HEK293 (cell line): ENCODE measurements around the gene CDK4.

Experiments
- FEZF1 ChIP-seq: fragments of 450-650 bp; formaldehyde crosslinking; IDR thresholded peaks from 2 replicates; pipeline ENCODE4 v1.5.1; 2016; ENCODE audit warnings: missing biosample characterization, missing genetic modification characterization
- GLI2 ChIP-seq: fragments of 450-650 bp; formaldehyde crosslinking; IDR thresholded peaks from 2 replicates; pipeline ENCODE4; 2017; ENCODE audit warnings: missing biosample characterization, missing genetic modification characterization, low read depth, borderline replicate concordance
- GLI4 ChIP-seq: fragments of 450-650 bp; formaldehyde crosslinking; IDR thresholded peaks from 2 replicates; pipeline ENCODE4 v1.5.1; 2016; ENCODE audit warnings: missing biosample characterization, missing genetic modification characterization
- HOXC10 ChIP-seq: sonication (generic); formaldehyde crosslinking; IDR thresholded peaks from 2 replicates; pipeline ENCODE4 v1.8.1; 2023; ENCODE audit warnings: mild to moderate bottlenecking, missing genetic modification reagents
- IKZF3 ChIP-seq: fragments of 450-650 bp; IDR thresholded peaks from 2 replicates; pipeline ENCODE4 v1.5.0; 2018; ENCODE audit warnings: missing biosample characterization, mild to moderate bottlenecking, missing genetic modification characterization, moderate library complexity
- KLF7 ChIP-seq: fragments of 450-650 bp; formaldehyde crosslinking; IDR thresholded peaks from 2 replicates; pipeline ENCODE4 v1.5.1; 2016; ENCODE audit warnings: missing biosample characterization, missing genetic modification characterization, borderline replicate concordance
- OSR2 ChIP-seq: fragments of 450-650 bp; formaldehyde crosslinking; IDR thresholded peaks from 2 replicates; pipeline ENCODE4 v1.5.1; 2016; ENCODE audit warnings: missing biosample characterization, missing genetic modification characterization
- ZBTB48 ChIP-seq: fragments of 450-650 bp; formaldehyde crosslinking; IDR thresholded peaks from 2 replicates; pipeline ENCODE4 v1.5.1; 2016; ENCODE audit warnings: missing biosample characterization, missing genetic modification characterization
- ZFP37 ChIP-seq: fragments of 450-650 bp; formaldehyde crosslinking; IDR thresholded peaks from 2 replicates; pipeline ENCODE4 v1.5.1; 2016; ENCODE audit warnings: missing biosample characterization, missing genetic modification characterization
- ZFP41 ChIP-seq: fragments of 450-650 bp; formaldehyde crosslinking; IDR thresholded peaks from 2 replicates; pipeline ENCODE4 v1.5.1; 2016; ENCODE audit warnings: missing biosample characterization, missing genetic modification characterization, borderline replicate concordance
- ZNF10 ChIP-seq: fragments of 450-650 bp; formaldehyde crosslinking; IDR thresholded peaks from 2 replicates; pipeline ENCODE4 v1.5.1; 2017; ENCODE audit warnings: missing biosample characterization, missing genetic modification characterization
- ZNF140 ChIP-seq: fragments of 450-650 bp; formaldehyde crosslinking; IDR thresholded peaks from 2 replicates; pipeline ENCODE4 v1.5.1; 2016; ENCODE audit warnings: missing biosample characterization, missing genetic modification characterization
- ZNF239 ChIP-seq: fragments of 450-650 bp; formaldehyde crosslinking; IDR thresholded peaks from 2 replicates; pipeline ENCODE4 v1.5.1; 2016; ENCODE audit warnings: missing biosample characterization, missing genetic modification characterization
- ZNF311 ChIP-seq: fragments of 450-650 bp; formaldehyde crosslinking; IDR thresholded peaks from 2 replicates; pipeline ENCODE4 v1.5.1; 2017; ENCODE audit warnings: missing biosample characterization, missing genetic modification characterization, borderline replicate concordance
- ZNF324 ChIP-seq: fragments of 450-650 bp; formaldehyde crosslinking; IDR thresholded peaks from 2 replicates; pipeline ENCODE4 v1.5.1; 2016; ENCODE audit warnings: missing biosample characterization, missing genetic modification characterization
- ZNF37A ChIP-seq: fragments of 450-650 bp; IDR thresholded peaks from 2 replicates; pipeline ENCODE4 v1.5.1; 2018; ENCODE audit warnings: missing biosample characterization, missing genetic modification characterization
- ZNF394 ChIP-seq: fragments of 450-650 bp; formaldehyde crosslinking; IDR thresholded peaks from 2 replicates; pipeline ENCODE4 v1.5.1; 2016; ENCODE audit warnings: missing biosample characterization, missing genetic modification characterization, mild to moderate bottlenecking, moderate library complexity, borderline replicate concordance
- ZNF529 ChIP-seq: fragments of 450-650 bp; formaldehyde crosslinking; IDR thresholded peaks from 2 replicates; pipeline ENCODE4 v1.5.1; 2017; ENCODE audit warnings: missing genetic modification characterization, missing biosample characterization; ENCODE audit not compliant: insufficient replicate concordance
- ZNF561 ChIP-seq: fragments of 450-650 bp; IDR thresholded peaks from 2 replicates; pipeline ENCODE4 v1.5.1; 2018; ENCODE audit warnings: missing biosample characterization, missing genetic modification characterization, borderline replicate concordance
- ZNF585B ChIP-seq: fragments of 450-650 bp; formaldehyde crosslinking; IDR thresholded peaks from 2 replicates; pipeline ENCODE4 v1.5.1; 2016; ENCODE audit warnings: missing biosample characterization, missing genetic modification characterization
- ZNF600 ChIP-seq: fragments of 450-650 bp; formaldehyde crosslinking; IDR thresholded peaks from 2 replicates; pipeline ENCODE4 v1.5.1; 2016; ENCODE audit warnings: missing biosample characterization, missing genetic modification characterization
- ZNF610 ChIP-seq: fragments of 450-650 bp; formaldehyde crosslinking; IDR thresholded peaks from 2 replicates; pipeline ENCODE4 v1.5.1; 2016; ENCODE audit warnings: missing biosample characterization, missing genetic modification characterization, borderline replicate concordance
- ZNF626 ChIP-seq: fragments of 450-650 bp; sonication (Bioruptor Pico); formaldehyde crosslinking; IDR thresholded peaks from 2 replicates; pipeline ENCODE4 v1.5.1; 2018; ENCODE audit warnings: missing biosample characterization, missing genetic modification characterization, inconsistent platforms
- ZNF791 ChIP-seq: fragments of 450-650 bp; formaldehyde crosslinking; IDR thresholded peaks from 2 replicates; pipeline ENCODE4 v1.5.1; 2016; ENCODE audit warnings: missing biosample characterization, missing genetic modification characterization
- ZNF830 ChIP-seq: fragments of 450-650 bp; IDR thresholded peaks from 2 replicates; pipeline ENCODE4 v1.5.0; 2018; ENCODE audit warnings: missing biosample characterization, missing genetic modification characterization, low read depth, mild to moderate bottlenecking, moderate library complexity
- TF ChIP-seq, protein P1 (sequence below): fragments of 450-650 bp; formaldehyde crosslinking; IDR thresholded peaks from 2 replicates; pipeline ENCODE4 v1.5.1; 2016; ENCODE audit warnings: missing biosample characterization, missing genetic modification characterization, borderline replicate concordance
- TF ChIP-seq, protein P2 (sequence below): fragments of 450-650 bp; formaldehyde crosslinking; IDR thresholded peaks from 2 replicates; pipeline ENCODE4 v1.5.1; 2016; ENCODE audit warnings: missing biosample characterization, missing genetic modification characterization
- TF ChIP-seq, protein P3 (sequence below): fragments of 450-650 bp; formaldehyde crosslinking; IDR thresholded peaks from 2 replicates; pipeline ENCODE4 v1.5.1; 2016; ENCODE audit warnings: missing biosample characterization, missing genetic modification characterization
- TF ChIP-seq, protein P4 (sequence below): fragments of 450-650 bp; formaldehyde crosslinking; optimal IDR thresholded peaks from 2 replicates; pipeline ENCODE3; 2016; ENCODE audit warnings: missing biosample characterization, mild to moderate bottlenecking, missing genetic modification characterization
- TF ChIP-seq, protein P5 (sequence below): fragments of 450-650 bp; formaldehyde crosslinking; IDR thresholded peaks from 2 replicates; pipeline ENCODE4 v1.5.1; 2016; ENCODE audit warnings: missing biosample characterization, missing genetic modification characterization

The CDK4 gene

DNA sequence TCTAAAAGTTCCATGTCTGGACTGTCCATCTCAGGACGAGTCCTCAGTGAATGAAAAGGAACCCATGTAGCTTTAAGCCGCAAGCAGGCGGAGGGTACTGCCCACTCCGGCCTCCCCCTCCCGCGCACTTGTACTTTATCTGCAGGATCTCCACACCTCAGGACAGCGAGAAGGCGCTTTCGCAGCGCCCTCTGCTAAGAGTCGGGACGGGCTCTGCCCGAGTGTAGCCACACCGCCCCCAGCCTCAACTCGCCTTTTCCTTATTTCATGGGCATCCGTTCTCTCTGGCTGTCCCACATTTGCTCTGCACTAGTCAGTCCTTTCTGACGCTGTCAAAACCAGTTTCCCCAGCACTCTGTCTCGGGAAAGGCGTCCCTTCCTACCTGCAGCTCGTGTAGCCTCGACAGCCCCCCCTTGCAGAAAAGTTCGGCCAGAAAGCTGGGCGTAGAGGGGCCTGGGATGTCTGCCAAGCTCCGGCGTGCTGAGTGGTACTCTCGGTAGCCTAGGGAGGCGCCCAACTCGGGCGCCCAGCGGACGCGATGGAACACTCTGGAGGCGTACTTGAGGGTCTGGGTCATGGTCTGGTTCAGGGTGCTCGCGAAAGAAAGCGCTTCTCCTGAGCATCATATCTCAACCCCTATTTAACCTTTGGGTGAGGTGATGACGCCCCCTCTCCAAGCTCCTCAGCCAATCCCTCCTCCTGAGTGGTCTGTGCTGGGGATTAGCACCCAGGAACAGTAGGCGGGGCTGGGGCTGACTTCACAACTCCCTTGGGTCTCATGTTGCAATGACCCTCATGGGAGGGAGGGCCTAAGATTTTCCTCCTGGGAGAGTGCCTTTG lies 14.6 kb upstream of the CDK4 start, which contains the start of gene CYP27B1 (continued):
- TF ChIP-seq HOXC10 (CRISPR knock-in tag): no peak
- TF ChIP-seq, protein P1, sequence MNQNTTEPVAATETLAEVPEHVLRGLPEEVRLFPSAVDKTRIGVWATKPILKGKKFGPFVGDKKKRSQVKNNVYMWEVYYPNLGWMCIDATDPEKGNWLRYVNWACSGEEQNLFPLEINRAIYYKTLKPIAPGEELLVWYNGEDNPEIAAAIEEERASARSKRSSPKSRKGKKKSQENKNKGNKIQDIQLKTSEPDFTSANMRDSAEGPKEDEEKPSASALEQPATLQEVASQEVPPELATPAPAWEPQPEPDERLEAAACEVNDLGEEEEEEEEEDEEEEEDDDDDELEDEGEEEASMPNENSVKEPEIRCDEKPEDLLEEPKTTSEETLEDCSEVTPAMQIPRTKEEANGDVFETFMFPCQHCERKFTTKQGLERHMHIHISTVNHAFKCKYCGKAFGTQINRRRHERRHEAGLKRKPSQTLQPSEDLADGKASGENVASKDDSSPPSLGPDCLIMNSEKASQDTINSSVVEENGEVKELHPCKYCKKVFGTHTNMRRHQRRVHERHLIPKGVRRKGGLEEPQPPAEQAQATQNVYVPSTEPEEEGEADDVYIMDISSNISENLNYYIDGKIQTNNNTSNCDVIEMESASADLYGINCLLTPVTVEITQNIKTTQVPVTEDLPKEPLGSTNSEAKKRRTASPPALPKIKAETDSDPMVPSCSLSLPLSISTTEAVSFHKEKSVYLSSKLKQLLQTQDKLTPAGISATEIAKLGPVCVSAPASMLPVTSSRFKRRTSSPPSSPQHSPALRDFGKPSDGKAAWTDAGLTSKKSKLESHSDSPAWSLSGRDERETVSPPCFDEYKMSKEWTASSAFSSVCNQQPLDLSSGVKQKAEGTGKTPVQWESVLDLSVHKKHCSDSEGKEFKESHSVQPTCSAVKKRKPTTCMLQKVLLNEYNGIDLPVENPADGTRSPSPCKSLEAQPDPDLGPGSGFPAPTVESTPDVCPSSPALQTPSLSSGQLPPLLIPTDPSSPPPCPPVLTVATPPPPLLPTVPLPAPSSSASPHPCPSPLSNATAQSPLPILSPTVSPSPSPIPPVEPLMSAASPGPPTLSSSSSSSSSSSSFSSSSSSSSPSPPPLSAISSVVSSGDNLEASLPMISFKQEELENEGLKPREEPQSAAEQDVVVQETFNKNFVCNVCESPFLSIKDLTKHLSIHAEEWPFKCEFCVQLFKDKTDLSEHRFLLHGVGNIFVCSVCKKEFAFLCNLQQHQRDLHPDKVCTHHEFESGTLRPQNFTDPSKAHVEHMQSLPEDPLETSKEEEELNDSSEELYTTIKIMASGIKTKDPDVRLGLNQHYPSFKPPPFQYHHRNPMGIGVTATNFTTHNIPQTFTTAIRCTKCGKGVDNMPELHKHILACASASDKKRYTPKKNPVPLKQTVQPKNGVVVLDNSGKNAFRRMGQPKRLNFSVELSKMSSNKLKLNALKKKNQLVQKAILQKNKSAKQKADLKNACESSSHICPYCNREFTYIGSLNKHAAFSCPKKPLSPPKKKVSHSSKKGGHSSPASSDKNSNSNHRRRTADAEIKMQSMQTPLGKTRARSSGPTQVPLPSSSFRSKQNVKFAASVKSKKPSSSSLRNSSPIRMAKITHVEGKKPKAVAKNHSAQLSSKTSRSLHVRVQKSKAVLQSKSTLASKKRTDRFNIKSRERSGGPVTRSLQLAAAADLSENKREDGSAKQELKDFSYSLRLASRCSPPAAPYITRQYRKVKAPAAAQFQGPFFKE (tag by site-specific recombination): no peak
- TF ChIP-seq FEZF1 (tag by site-specific recombination): no peak
- TF ChIP-seq OSR2 (tag by site-specific recombination): peak; percentile 69
- peak; percentile 82; the same call in 1 of the 2 replicates for TF ChIP-seq IKZF3 (tag by site-specific recombination)
- peak; percentile 60; the same call in 1 of the 2 replicates for TF ChIP-seq ZNF394 (tag by site-specific recombination)
- no peak for TF ChIP-seq ZNF830 (tag by site-specific recombination)
- no peak for TF ChIP-seq GLI2 (tag by site-specific recombination)
- TF ChIP-seq, protein P2, sequence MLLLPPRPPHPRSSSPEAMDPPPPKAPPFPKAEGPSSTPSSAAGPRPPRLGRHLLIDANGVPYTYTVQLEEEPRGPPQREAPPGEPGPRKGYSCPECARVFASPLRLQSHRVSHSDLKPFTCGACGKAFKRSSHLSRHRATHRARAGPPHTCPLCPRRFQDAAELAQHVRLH: no peak
- TF ChIP-seq GLI4 (tag by site-specific recombination): no peak
- no peak for TF ChIP-seq ZNF585B (tag by site-specific recombination)
- TF ChIP-seq ZNF610 (tag by site-specific recombination): no peak
- no peak for TF ChIP-seq ZNF140 (tag by site-specific recombination)
- no peak for TF ChIP-seq ZNF529 (tag by site-specific recombination)
- TF ChIP-seq, protein P3, sequence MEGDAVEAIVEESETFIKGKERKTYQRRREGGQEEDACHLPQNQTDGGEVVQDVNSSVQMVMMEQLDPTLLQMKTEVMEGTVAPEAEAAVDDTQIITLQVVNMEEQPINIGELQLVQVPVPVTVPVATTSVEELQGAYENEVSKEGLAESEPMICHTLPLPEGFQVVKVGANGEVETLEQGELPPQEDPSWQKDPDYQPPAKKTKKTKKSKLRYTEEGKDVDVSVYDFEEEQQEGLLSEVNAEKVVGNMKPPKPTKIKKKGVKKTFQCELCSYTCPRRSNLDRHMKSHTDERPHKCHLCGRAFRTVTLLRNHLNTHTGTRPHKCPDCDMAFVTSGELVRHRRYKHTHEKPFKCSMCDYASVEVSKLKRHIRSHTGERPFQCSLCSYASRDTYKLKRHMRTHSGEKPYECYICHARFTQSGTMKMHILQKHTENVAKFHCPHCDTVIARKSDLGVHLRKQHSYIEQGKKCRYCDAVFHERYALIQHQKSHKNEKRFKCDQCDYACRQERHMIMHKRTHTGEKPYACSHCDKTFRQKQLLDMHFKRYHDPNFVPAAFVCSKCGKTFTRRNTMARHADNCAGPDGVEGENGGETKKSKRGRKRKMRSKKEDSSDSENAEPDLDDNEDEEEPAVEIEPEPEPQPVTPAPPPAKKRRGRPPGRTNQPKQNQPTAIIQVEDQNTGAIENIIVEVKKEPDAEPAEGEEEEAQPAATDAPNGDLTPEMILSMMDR (tag by site-specific recombination): peak; percentile 85
- TF ChIP-seq ZNF239 (tag by site-specific recombination): no peak
- no peak for TF ChIP-seq ZNF311
- TF ChIP-seq ZBTB48: peak; percentile 37; the same call in 1 of the 2 replicates
- TF ChIP-seq, protein P4, sequence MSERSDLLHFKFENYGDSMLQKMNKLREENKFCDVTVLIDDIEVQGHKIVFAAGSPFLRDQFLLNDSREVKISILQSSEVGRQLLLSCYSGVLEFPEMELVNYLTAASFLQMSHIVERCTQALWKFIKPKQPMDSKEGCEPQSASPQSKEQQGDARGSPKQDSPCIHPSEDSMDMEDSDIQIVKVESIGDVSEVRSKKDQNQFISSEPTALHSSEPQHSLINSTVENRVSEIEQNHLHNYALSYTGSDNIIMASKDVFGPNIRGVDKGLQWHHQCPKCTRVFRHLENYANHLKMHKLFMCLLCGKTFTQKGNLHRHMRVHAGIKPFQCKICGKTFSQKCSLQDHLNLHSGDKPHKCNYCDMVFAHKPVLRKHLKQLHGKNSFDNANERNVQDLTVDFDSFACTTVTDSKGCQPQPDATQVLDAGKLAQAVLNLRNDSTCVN (tag by site-specific recombination): peak; percentile 11
- no peak for TF ChIP-seq ZNF37A
- TF ChIP-seq ZFP37 (tag by site-specific recombination): peak; percentile 33; the same call in 1 of the 2 replicates
- TF ChIP-seq ZNF10: no peak
- TF ChIP-seq, protein P5, sequence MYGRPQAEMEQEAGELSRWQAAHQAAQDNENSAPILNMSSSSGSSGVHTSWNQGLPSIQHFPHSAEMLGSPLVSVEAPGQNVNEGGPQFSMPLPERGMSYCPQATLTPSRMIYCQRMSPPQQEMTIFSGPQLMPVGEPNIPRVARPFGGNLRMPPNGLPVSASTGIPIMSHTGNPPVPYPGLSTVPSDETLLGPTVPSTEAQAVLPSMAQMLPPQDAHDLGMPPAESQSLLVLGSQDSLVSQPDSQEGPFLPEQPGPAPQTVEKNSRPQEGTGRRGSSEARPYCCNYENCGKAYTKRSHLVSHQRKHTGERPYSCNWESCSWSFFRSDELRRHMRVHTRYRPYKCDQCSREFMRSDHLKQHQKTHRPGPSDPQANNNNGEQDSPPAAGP (tag by site-specific recombination): peak; percentile 62
- TF ChIP-seq ZFP41: no peak
- TF ChIP-seq ZNF561 (tag by site-specific recombination): 0 out of 2 replicates have a peak, but pooled peaks have one; percentile 57
- TF ChIP-seq ZNF324 (tag by site-specific recombination): 0 out of 2 replicates have a peak, but pooled peaks have one; percentile 29
- TF ChIP-seq ZNF600 (tag by site-specific recombination): peak; percentile 80
- TF ChIP-seq ZNF626: no peak
- no peak for TF ChIP-seq ZNF791 (tag by site-specific recombination)
- TF ChIP-seq KLF7: no peak
